Measurements from ENCODE around the gene TMEM258. TPM values are rescaled to one million over a fixed set of nuclear protein-coding genes. Genes with fewer than 3 reads are reported as not detected.

Gene TMEM258
- total and polyA plus RNA-seq, 2 donors (not counting 3 experiments of a cell fraction or from before 2014, with no cell fraction given): 140 to 534 TPM

DNA sequence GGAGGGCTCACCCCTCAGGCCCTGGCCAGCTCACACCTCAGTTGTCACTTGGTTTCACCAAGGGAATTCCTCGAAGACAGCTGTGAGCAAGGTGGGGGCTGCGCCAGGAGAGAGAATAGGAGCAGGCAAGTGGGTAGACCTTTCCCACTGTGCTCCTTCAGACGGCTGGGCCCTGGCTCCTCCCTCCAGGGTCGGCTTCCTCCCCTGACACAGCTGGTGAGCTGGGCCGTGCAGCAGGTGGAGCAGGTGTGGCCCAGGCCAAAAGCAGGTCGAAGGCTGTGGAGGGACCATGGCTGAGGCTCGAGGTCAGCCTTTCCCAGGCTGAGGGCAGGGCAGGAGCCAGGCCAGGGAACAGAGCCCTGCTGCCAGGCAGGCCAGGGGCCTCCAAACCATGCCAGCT is 52.4 kb downstream of the TMEM258 start:
- Histone ChIP-seq H3K79me2 (ENCODE audit: control insufficient read depth, insufficient read depth, low read length) (no peaks in the 10 kb centered on the region), H3K9me1 (replicated peaks; ENCODE audit: control insufficient read depth, extremely low read depth, insufficient read depth, low read length) (no peaks in the 10 kb centered on the region), H3K4me3 (replicated peaks in 1 of 3; ENCODE audit: insufficient read depth in 1 of 3, low read depth in 1 of 3, low read length in 3 of 3) (no peak overlapping the region), H3K4me2 (ENCODE audit: insufficient read depth, low read length) (no peak overlapping the region), H3K27me3 (ENCODE audit: control insufficient read depth in 2 of 2, insufficient read depth in 2 of 2, low read length in 2 of 2) (no peaks in the 10 kb centered on the region), H3K36me3 (ENCODE audit: control insufficient read depth in 2 of 2, extremely low read depth in 1 of 2, insufficient read depth in 2 of 2, low read length in 2 of 2) (no peaks in the 10 kb centered on the region), H3K9ac (replicated peaks; ENCODE audit: extremely low read depth, insufficient read depth, low read length) (no peak overlapping the region), H4K20me1 (replicated peaks; ENCODE audit: control insufficient read depth, extremely low read depth, insufficient read depth, low read length) (no peaks in the 10 kb centered on the region), H3K4me1 (ENCODE audit: control insufficient read depth, extremely low read depth, insufficient read depth, low read length) (no peaks in the 10 kb centered on the region), H3K9me3 (replicated peaks; ENCODE audit: control insufficient read depth, insufficient read depth, low read length) (no peaks in the 10 kb centered on the region), H2AFZ (ENCODE audit: low read depth, low read length) (no peak overlapping the region), H3K27ac (ENCODE audit: insufficient read depth, low read depth, low read length) (no peak overlapping the region)
- intact Hi-C loops (cut with micrococcal nuclease) (no loop called here), dilution Hi-C loops (cut with MboI; ENCODE audit: extremely low pct_ligation_motif_present, low sequenced_read_pairs) (no loop called here)
- BruUV-seq (replicated peaks): no TSS peak
- POLR2A ChIA-PET: no interaction called here
- DNase-seq (ENCODE audit: low read depth, low spot score) (no peak), FAIRE-seq (no peak)
- CTCF ChIA-PET: interaction anchor here (2.8 kb wide), 1 partner anchor 9 kb away, joined by 12 read pairs; no protein-coding TSS in a partner anchor
- TF ChIP-seq, protein P1, sequence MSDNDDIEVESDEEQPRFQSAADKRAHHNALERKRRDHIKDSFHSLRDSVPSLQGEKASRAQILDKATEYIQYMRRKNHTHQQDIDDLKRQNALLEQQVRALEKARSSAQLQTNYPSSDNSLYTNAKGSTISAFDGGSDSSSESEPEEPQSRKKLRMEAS (IDR thresholded peaks at IDR 0.05; ENCODE audit: insufficient read depth, insufficient read length): no peak
- TF ChIP-seq EZH2 (IDR thresholded peaks at IDR 0.05; ENCODE audit: borderline replicate concordance, low read depth, low read length, severe bottlenecking): no peak
- TF ChIP-seq MYC (IDR thresholded peaks at IDR 0.05; ENCODE audit: low read depth, low read length): no peak
- no peak for TF ChIP-seq JUN (IDR thresholded peaks at IDR 0.05; ENCODE audit: borderline replicate concordance, insufficient read depth, insufficient read length, low read depth)
- TF ChIP-seq POLR2AphosphoS5 (IDR thresholded peaks at IDR 0.05; ENCODE audit: insufficient read depth, low read depth, low read length): no peak
- TF ChIP-seq POLR2A (IDR thresholded peaks at IDR 0.05; ENCODE audit: low read depth, low read length): no peak
- TF ChIP-seq, protein P2, sequence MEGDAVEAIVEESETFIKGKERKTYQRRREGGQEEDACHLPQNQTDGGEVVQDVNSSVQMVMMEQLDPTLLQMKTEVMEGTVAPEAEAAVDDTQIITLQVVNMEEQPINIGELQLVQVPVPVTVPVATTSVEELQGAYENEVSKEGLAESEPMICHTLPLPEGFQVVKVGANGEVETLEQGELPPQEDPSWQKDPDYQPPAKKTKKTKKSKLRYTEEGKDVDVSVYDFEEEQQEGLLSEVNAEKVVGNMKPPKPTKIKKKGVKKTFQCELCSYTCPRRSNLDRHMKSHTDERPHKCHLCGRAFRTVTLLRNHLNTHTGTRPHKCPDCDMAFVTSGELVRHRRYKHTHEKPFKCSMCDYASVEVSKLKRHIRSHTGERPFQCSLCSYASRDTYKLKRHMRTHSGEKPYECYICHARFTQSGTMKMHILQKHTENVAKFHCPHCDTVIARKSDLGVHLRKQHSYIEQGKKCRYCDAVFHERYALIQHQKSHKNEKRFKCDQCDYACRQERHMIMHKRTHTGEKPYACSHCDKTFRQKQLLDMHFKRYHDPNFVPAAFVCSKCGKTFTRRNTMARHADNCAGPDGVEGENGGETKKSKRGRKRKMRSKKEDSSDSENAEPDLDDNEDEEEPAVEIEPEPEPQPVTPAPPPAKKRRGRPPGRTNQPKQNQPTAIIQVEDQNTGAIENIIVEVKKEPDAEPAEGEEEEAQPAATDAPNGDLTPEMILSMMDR (IDR thresholded peaks at IDR 0.05; ENCODE audit: extremely low read depth in 1 of 2, insufficient read depth in 1 of 2, low read depth in 1 of 2, low read length in 2 of 2): no peak
- no peak for TF ChIP-seq FOS (IDR thresholded peaks at IDR 0.05; ENCODE audit: borderline replicate concordance, insufficient read depth, low read length)
- TF ChIP-seq GATA2 (IDR thresholded peaks at IDR 0.05; ENCODE audit: insufficient read depth, insufficient read length, low read depth, low read length): no peak
